Lower leg skin (tissue), 3 donors: ENCODE data around the gene STS.
"Not testable (repeated sequence)": the region's sequence is repeated elsewhere in the genome, so short reads cannot be mapped to it uniquely, and the experiment has no call there.

Experiments
- CTCF ChIP-seq, 3 donors: fragments of 450-650 bp; IDR thresholded peaks; one replicate each; pipeline ENCODE4 v1.5.1; 2016; ENCODE audit warnings: antibody characterized with exemption in 3 of 3, mild to moderate bottlenecking in 3 of 3, moderate library complexity in 2 of 3
- POLR2A ChIP-seq, 2 donors: fragments of 450-650 bp; IDR thresholded peaks; one replicate each; pipeline ENCODE4 v1.6.1; 2016 to 2017; ENCODE audit warnings: antibody characterized with exemption in 2 of 2, mild to moderate bottlenecking in 1 of 2, moderate library complexity in 1 of 2

- not testable (repeated sequence) for TF ChIP-seq CTCF, POLR2A (IDR thresholded peaks at IDR 0.05)
These were observed 31.3 kb downstream of the STS start for GRCh38 chrX:7178859-7179258.
